ENCODE results near the gene NEUROG3. TPM values are rescaled to one million over a fixed set of nuclear protein-coding genes. Genes with fewer than 3 reads are reported as not detected.
"Not testable (repeated sequence)": the region's sequence is repeated elsewhere in the genome, so short reads cannot be mapped to it uniquely, and the experiment has no call there.

NEUROG3 gene
- total RNA-seq, 1 donor from 2014 or later, result not detected

DNA sequence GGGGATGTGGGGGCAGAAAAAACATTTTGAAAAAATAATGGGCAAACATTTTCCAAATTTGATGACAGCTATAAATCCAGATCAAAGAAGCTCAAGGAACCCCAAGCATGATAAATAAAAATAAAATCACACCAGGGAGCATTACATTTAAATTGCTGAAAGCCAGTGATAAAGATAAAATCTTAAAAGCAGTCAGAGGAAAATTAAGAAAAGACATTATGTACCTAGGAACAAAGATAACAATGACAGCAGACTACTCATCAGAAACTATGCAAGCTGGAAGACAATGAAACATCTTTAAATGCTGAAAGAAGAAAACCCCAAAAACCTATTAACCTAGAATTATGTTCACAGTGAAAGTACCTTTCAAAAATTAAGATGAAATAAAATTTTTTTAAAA is 23.3 kb downstream of the NEUROG3 start:
- TF ChIP-seq, protein P1, sequence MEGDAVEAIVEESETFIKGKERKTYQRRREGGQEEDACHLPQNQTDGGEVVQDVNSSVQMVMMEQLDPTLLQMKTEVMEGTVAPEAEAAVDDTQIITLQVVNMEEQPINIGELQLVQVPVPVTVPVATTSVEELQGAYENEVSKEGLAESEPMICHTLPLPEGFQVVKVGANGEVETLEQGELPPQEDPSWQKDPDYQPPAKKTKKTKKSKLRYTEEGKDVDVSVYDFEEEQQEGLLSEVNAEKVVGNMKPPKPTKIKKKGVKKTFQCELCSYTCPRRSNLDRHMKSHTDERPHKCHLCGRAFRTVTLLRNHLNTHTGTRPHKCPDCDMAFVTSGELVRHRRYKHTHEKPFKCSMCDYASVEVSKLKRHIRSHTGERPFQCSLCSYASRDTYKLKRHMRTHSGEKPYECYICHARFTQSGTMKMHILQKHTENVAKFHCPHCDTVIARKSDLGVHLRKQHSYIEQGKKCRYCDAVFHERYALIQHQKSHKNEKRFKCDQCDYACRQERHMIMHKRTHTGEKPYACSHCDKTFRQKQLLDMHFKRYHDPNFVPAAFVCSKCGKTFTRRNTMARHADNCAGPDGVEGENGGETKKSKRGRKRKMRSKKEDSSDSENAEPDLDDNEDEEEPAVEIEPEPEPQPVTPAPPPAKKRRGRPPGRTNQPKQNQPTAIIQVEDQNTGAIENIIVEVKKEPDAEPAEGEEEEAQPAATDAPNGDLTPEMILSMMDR (IDR thresholded peaks at IDR 0.05), result no peak
- Histone ChIP-seq H3K36me3 (no peaks in the 10 kb centered on the region), H3K4me1 (no peaks in the 10 kb centered on the region), H3K9me3 (peaks cover 3 to 14% of the 10 kb centered on the region in 2 donors), H3K27ac (no peak overlapping the region), H3K4me3 (no peak overlapping the region), H3K27me3 (no peaks in the 10 kb centered on the region)
- DNase-seq (ENCODE audit: low spot score in 2 of 2), result no peak
- intact Hi-C loops (cut with DNase I), result no loop called here

DNA sequence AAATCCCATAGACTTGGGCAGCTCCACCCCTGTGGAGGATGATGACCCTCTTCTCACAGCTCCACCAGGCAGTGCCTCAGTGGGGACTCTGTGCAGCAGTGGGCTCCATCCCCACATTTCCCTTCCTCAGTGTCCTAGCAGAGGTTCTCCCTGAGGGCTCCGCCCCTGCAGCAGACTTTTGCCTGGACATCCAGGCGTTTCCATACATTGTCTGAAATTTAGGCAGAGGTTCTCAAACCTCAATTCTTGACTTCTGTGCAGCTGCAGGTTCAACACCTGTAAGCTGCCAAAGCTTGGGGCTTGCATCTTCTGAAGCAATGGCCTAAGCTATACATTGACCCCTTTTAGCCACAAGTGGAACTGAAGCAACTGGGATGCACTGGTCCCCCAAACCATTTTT is 31.8 kb downstream of the NEUROG3 start:
- no peak overlapping the region for H3K4me3 ChIP-seq
- TF ChIP-seq, protein P1 (IDR thresholded peaks at IDR 0.05), result no peak
- intact Hi-C loops (cut with DNase I), result no loop called here
- no peaks in the 10 kb centered on the region for H3K27me3 ChIP-seq
- H3K36me3 ChIP-seq, result no peaks in the 10 kb centered on the region
- H3K27ac ChIP-seq, result no peak overlapping the region
- no peaks in the 10 kb centered on the region for H3K4me1 ChIP-seq
- DNase-seq (ENCODE audit: low spot score in 2 of 2), result no peak
- no peaks in the 10 kb centered on the region for H3K9me3 ChIP-seq

DNA sequence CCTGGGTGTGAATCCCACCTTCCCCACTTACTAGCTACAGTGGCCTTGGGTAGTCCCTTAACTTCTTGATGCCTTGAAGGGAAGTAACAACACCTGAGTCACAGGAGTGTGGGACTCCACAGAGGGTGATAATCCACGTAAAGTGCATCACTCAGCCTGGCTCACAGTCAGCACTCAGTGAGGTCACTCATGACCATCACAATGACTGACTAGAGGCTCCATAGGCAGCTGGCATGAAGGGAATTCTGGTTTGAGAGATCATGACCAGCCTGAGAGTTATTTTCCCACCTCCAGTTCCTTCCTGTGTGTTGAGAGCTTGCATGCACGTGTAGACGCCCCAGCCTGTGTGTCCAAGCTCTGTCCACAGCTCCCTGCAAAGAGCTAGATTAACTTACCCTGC is 34.8 kb downstream of the NEUROG3 start:
- intact Hi-C loops (cut with DNase I), result no loop called here
- Histone ChIP-seq H3K27ac (no peak overlapping the region), H3K9me3 (no peaks in the 10 kb centered on the region)

DNA sequence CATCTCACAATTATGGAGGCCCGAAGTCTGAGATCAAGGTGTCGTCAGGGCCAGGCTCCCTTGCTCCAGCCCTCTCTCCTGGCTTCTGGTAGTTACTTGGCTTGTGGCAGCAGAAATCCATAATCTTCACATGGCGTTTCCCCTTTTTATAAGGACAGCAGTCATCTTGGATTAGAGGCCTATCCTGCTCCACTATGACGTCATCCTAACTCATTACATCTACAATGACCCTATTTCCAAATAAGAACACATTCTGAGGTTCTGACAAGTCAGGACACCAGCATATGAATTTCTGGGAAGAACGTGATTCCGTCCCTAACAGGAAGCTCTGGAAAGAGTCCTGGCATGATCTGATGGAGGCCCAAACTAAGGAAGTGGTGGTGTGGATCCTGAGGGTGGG is 35.8 kb downstream of the NEUROG3 start:
- Histone ChIP-seq H3K27ac (no peak overlapping the region), H3K4me1 (no peaks in the 10 kb centered on the region), H3K36me3 (no peaks in the 10 kb centered on the region), H3K9me3 (no peaks in the 10 kb centered on the region), H3K27me3 (no peaks in the 10 kb centered on the region), H3K4me3 (no peak overlapping the region)
- TF ChIP-seq, protein P1 (IDR thresholded peaks at IDR 0.05), result no peak
- no peak for DNase-seq (ENCODE audit: low spot score in 2 of 2)
- intact Hi-C loops (cut with DNase I), result no loop called here

More for the DNA sequence above, 34.8 kb downstream of the NEUROG3 start:
- DNase-seq (ENCODE audit: low spot score in 2 of 2), result no peak
- Histone ChIP-seq H3K4me3 (no peak overlapping the region), H3K36me3 (no peaks in the 10 kb centered on the region), H3K4me1 (no peaks in the 10 kb centered on the region), H3K27me3 (no peaks in the 10 kb centered on the region)
- TF ChIP-seq, protein P1 (IDR thresholded peaks at IDR 0.05), result no peak

DNA sequence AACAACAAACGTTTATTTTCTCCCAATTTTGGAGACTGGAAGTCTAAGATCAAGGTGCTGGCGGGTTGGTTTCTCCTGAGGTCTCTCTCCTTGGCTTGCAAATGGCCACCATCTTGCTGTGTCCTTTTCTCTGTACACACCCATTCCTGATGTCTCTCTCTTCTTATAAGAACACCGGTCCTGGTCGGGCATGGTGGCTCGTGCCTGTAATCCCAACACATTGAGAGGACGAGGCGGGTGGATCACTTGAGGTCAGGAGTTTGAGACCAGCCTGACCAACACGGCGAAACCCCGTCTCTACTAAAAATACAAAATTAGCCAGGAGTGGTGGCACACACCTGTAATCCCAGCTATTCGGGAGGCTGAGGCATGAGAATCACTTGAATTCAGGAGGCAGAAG is 36.7 kb downstream of the NEUROG3 start:
- H3K27ac ChIP-seq; H3K4me3 ChIP-seq; H3K36me3 ChIP-seq; H3K4me1 ChIP-seq; H3K27me3 ChIP-seq; H3K9me3 ChIP-seq; intact Hi-C loops (cut with DNase I); DNase-seq (ENCODE audit: low spot score in 2 of 2): not testable (repeated sequence)

DNA sequence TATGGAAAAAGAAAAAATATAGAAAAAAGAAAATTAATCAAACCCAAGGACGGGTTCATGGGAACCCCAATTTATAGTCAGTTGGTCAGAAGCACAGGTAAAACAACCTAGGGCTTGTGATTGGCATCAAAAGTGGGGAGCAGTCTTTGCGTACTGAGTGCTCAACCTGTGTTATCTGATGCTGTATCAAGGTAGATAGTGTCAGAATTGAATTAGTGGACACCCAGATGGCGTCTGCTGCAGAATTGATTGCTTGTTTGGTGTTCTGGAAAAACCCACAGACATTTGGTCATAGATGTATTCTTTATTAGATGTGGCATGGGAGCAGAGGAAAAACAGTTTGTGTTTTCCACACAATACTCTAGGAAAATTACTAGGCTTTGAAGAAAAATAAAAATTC is 39.6 kb downstream of the NEUROG3 start:
- Histone ChIP-seq H3K4me1 (no peaks in the 10 kb centered on the region), H3K36me3 (no peaks in the 10 kb centered on the region), H3K27ac (no peak overlapping the region), H3K9me3 (no peaks in the 10 kb centered on the region), H3K27me3 (no peaks in the 10 kb centered on the region), H3K4me3 (no peak overlapping the region)
- intact Hi-C loops (cut with DNase I), result no loop called here
- TF ChIP-seq, protein P1 (IDR thresholded peaks at IDR 0.05), result no peak
- DNase-seq (ENCODE audit: low spot score in 2 of 2), result no peak

Data from ascending aorta (tissue), 2 donors.